ENCODE measurements around the gene CBFA2T3. TPM values are rescaled to one million over a fixed set of nuclear protein-coding genes. Genes with fewer than 3 reads are reported as not detected.

Gene CBFA2T3
- total and polyA plus RNA-seq, 2 donors (not counting 1 experiment from before 2014, with no cell fraction given), result 40.8 to 58.3 TPM

DNA sequence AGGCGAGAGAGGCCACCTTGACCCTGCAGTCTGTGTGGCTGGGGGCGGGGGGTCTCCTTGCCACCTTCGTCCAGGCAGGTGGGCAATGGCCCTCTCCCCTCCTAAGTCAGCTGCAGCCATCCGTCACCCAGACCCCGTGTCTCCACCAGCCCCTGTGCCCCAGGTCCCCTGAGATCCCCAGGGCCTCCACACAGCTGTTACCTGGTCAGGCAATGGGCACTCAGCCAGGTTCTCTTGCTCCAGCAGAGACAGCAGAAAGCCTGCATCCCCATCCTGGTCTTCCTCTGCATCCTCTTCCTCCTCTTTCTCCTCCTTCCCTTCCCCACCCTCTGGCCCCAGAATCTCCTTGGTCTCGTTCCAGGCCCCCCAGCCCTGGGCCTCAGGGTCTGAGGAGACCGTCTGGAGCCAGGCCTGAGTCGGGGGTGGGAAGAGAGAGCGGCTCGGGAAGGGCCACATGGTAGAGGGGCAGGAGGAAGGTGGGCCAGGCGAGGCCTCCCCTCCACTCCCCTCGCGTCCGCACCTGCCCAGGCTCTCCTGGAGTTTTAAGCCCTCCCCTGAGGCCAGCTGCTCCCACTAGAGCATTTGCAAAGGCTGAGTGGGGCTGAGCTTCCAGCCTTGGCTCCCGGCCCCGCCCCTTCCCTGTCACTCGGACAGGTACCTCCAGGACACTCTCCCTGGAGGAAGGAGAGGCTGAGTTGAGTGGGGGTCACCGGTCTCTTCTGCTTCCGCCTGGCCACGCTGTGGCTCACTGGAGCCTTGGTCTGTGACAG is 110.7 kb downstream of the CBFA2T3 start, which contains the start of gene PABPN1L:
TSS of gene PABPN1L (minus strand) at position 510 of the 770 bp plus-strand sequence. CDS start at position 456, 54 bp downstream.
- peaks cover 0 to 16% of the 10 kb centered on the region in 2 experiments for H3K36me3 ChIP-seq (replicated peaks in 1 of 2; ENCODE audit: control extremely low read depth in 1 of 2, control insufficient read depth in 1 of 2, extremely low read depth in 1 of 2, insufficient read depth in 2 of 2, low read length in 1 of 2)
- no peak within 1 kb of the TSS for H3K4me3 ChIP-seq (ENCODE audit: control extremely low read depth in 1 of 5, extremely low read depth in 1 of 5, insufficient read depth in 1 of 5, low read depth in 2 of 5, low read length in 4 of 5)
- H3K27ac Mint-ChIP-seq, result no peak within 1 kb of the TSS
- intact Hi-C loops (cut with micrococcal nuclease), result no loop called here
- ChIA-PET POLR2A (no interaction called here), CTCF (interaction anchor here (1.1 to 1.4 kb wide), 2 partner anchors 8 to 10 kb away, joined by 3 to 4 read pairs; no protein-coding TSS in a partner anchor)
- TF ChIP-seq, protein P1, sequence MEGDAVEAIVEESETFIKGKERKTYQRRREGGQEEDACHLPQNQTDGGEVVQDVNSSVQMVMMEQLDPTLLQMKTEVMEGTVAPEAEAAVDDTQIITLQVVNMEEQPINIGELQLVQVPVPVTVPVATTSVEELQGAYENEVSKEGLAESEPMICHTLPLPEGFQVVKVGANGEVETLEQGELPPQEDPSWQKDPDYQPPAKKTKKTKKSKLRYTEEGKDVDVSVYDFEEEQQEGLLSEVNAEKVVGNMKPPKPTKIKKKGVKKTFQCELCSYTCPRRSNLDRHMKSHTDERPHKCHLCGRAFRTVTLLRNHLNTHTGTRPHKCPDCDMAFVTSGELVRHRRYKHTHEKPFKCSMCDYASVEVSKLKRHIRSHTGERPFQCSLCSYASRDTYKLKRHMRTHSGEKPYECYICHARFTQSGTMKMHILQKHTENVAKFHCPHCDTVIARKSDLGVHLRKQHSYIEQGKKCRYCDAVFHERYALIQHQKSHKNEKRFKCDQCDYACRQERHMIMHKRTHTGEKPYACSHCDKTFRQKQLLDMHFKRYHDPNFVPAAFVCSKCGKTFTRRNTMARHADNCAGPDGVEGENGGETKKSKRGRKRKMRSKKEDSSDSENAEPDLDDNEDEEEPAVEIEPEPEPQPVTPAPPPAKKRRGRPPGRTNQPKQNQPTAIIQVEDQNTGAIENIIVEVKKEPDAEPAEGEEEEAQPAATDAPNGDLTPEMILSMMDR (IDR thresholded peaks at IDR 0.05), result no peak
- TF ChIP-seq EZH2 (IDR thresholded peaks at IDR 0.05; ENCODE audit: borderline replicate concordance, insufficient read depth, low read depth, low read length, poor library complexity, severe bottlenecking), result no peak
- DNase-seq (no peak), ATAC-seq (ENCODE audit: low read depth) (no peak)
- H3K27me3 Mint-ChIP-seq, result peaks cover 10% of the 10 kb centered on the region
- H2AFZ ChIP-seq (ENCODE audit: insufficient read depth, low read depth, low read length, poor library complexity, severe bottlenecking), result no peak within 1 kb of the TSS
- no peak within 1 kb of the TSS for H3K27ac ChIP-seq (ENCODE audit: low read length in 2 of 2)
- peaks cover 0 to 31% (median 4%) of the 10 kb centered on the region in 4 experiments for H3K27me3 ChIP-seq (replicated peaks in 1 of 4; ENCODE audit: control extremely low read depth in 1 of 4, control insufficient read depth in 3 of 4, insufficient read depth in 4 of 4, low read length in 3 of 4)
- no peaks in the 10 kb centered on the region for H3K9me3 Mint-ChIP-seq (ENCODE audit: insufficient read depth)
- peaks cover 11 to 12% of the 10 kb centered on the region in 2 donors for H3K4me1 ChIP-seq (ENCODE audit: control insufficient read depth in 2 of 2, insufficient read depth in 2 of 2, low read length in 2 of 2)
- no peak within 1 kb of the TSS for H3K4me2 ChIP-seq (replicated peaks; ENCODE audit: low read depth, low read length, poor library complexity, severe bottlenecking)
- 84% methylated on average over 15 of the region's 20 CpGs for WGBS (ENCODE audit: insufficient coverage)
- H3K4me3 Mint-ChIP-seq, result no peak within 1 kb of the TSS
- no peaks in the 10 kb centered on the region for H4K20me1 ChIP-seq (ENCODE audit: control insufficient read depth, insufficient read depth, low read length, poor library complexity, severe bottlenecking)
- H3K4me1 Mint-ChIP-seq, result peaks cover 9% of the 10 kb centered on the region
- H3K9me3 ChIP-seq (ENCODE audit: control extremely low read depth in 1 of 3, control insufficient read depth in 2 of 3, insufficient read depth in 1 of 3, low read length in 2 of 3), result no peaks in the 10 kb centered on the region
- H3K79me2 ChIP-seq (ENCODE audit: control insufficient read depth, insufficient read depth, low read length), result peaks cover 1% of the 10 kb centered on the region
- no peak within 1 kb of the TSS for H3K9ac ChIP-seq (ENCODE audit: low read length)

DNA sequence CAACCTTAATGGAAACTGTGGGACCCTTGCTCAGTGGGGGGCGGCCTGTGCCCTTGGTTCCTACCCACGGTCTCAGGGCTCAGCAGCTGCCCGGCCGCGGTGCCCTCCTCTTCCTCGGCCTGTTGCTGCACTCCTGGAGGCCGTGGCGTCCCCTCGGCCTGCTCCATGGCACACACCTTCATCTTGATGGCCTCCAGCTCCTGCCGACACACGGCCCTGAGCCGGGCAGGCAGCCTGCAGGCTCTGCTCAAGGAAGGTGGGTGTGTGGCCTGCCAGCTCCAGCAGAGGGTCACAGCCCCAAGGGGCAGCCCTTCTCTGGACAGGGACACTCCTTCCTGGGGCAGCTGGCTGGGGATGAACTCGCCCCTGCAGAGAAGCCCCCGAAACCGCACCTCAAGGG is 111.3 kb downstream of the CBFA2T3 start:
- ChIA-PET CTCF (interaction anchor here (1.1 kb wide), 1 partner anchor 10 kb away, joined by 3 read pairs; no protein-coding TSS in a partner anchor), POLR2A (no interaction called here)
- peaks cover 0 to 20% of the 10 kb centered on the region in 2 experiments for H3K36me3 ChIP-seq (replicated peaks in 1 of 2; ENCODE audit: control extremely low read depth in 1 of 2, control insufficient read depth in 1 of 2, extremely low read depth in 1 of 2, insufficient read depth in 2 of 2, low read length in 1 of 2)
- peaks cover 7% of the 10 kb centered on the region for H3K79me2 ChIP-seq (ENCODE audit: control insufficient read depth, insufficient read depth, low read length)
- Mint-ChIP-seq H3K4me3 (no peak overlapping the region), H3K4me1 (peaks cover 5% of the 10 kb centered on the region), H3K27me3 (peaks cover 8% of the 10 kb centered on the region), H3K27ac (no peak overlapping the region), H3K9me3 (ENCODE audit: insufficient read depth) (no peaks in the 10 kb centered on the region)
- intact Hi-C loops (cut with micrococcal nuclease), result no loop called here
- H3K4me2 ChIP-seq (replicated peaks; ENCODE audit: low read depth, low read length, poor library complexity, severe bottlenecking), result no peak overlapping the region
- no peak overlapping the region for H2AFZ ChIP-seq (ENCODE audit: insufficient read depth, low read depth, low read length, poor library complexity, severe bottlenecking)
- no peaks in the 10 kb centered on the region for H3K9me3 ChIP-seq (ENCODE audit: control extremely low read depth in 1 of 3, control insufficient read depth in 2 of 3, insufficient read depth in 1 of 3, low read length in 2 of 3)
- DNase-seq (no peak), ATAC-seq (ENCODE audit: low read depth) (no peak)
- no peak overlapping the region for H3K9ac ChIP-seq (ENCODE audit: low read length)
- peaks cover 0 to 25% (median 2%) of the 10 kb centered on the region in 4 experiments for H3K27me3 ChIP-seq (replicated peaks in 1 of 4; ENCODE audit: control extremely low read depth in 1 of 4, control insufficient read depth in 3 of 4, insufficient read depth in 4 of 4, low read length in 3 of 4)
- no peak overlapping the region for H3K27ac ChIP-seq (ENCODE audit: low read length in 2 of 2)
- peaks cover 5 to 6% of the 10 kb centered on the region in 2 donors for H3K4me1 ChIP-seq (ENCODE audit: control insufficient read depth in 2 of 2, insufficient read depth in 2 of 2, low read length in 2 of 2)
- no peak overlapping the region for H3K4me3 ChIP-seq (ENCODE audit: control extremely low read depth in 1 of 5, extremely low read depth in 1 of 5, insufficient read depth in 1 of 5, low read depth in 2 of 5, low read length in 4 of 5)
- 91% methylated on average over 13 of the region's 15 CpGs for WGBS (ENCODE audit: insufficient coverage)
- TF ChIP-seq, protein P1 (IDR thresholded peaks at IDR 0.05), result no peak
- no peak for TF ChIP-seq EZH2 (IDR thresholded peaks at IDR 0.05; ENCODE audit: borderline replicate concordance, insufficient read depth, low read depth, low read length, poor library complexity, severe bottlenecking)
- peaks cover 4% of the 10 kb centered on the region for H4K20me1 ChIP-seq (ENCODE audit: control insufficient read depth, insufficient read depth, low read length, poor library complexity, severe bottlenecking)

All from B cell (primary cell).